GM12878 (cell line): Measurements from ENCODE around the gene SCRN2. TPM values are rescaled to one million over a fixed set of nuclear protein-coding genes. Genes with fewer than 3 reads are reported as not detected.

ENCODE experiments used
- ATAC-seq: fragments of 200-7000 bp; cut with Tn5 transposase; 3 replicates; pipeline ENCODE4 v1.9.1; 2020; ENCODE audit warnings: mild to moderate bottlenecking, moderate library complexity
- BruUV-seq: library from RNA; stranded (reverse); fragments of 400-500 nt; replicated peaks from 2 replicates; lab custom pipeline; 2021; lab: Mats Ljungman, UMichigan
- CTCF ChIA-PET: fragments of 300-600 bp; sonication (Branson Sonifier 250); formaldehyde crosslinking; extraction: SDS; loops from one replicate; lab custom pipeline; 2021; ENCODE audit warnings: inconsistent platforms; lab: Yijun Ruan, JAX
- POLR2A ChIA-PET: fragments of 350-600 bp; formaldehyde crosslinking; extraction: SDS; loops from one replicate; lab custom pipeline; 2021; ENCODE audit warnings: inconsistent platforms; lab: Charles Lee
- RAD21 ChIA-PET: fragments of 300-600 bp; sonication (Branson Sonifier 250); formaldehyde crosslinking; loops from one replicate; lab custom pipeline; 2023; ENCODE audit warnings: antibody characterized with exemption; ENCODE audit not compliant: unreplicated experiment; lab: Charles Lee
- SMC1A ChIA-PET: fragments of 300-600 bp; sonication (Branson Sonifier 250); formaldehyde crosslinking; loops from one replicate; lab custom pipeline; 2023; ENCODE audit not compliant: unreplicated experiment, uncharacterized antibody; lab: Charles Lee
- DNase-seq: peaks from one replicate; pipeline ENCODE4 v3.0.0-alpha.2; 2011; ENCODE audit warnings: low read depth, low spot score
- FAIRE-seq: peaks from 3 replicates; lab custom pipeline; 2011; peaks lifted over from hg19 to GRCh38; lab: Jason Lieb, UNC
- H2AFZ ChIP-seq: 2 replicates; pipeline ENCODE4 v1.6.0; 2011; ENCODE audit warnings: low read depth, low read length, control low read depth; ENCODE audit not compliant: control insufficient read depth
- H3K27ac ChIP-seq: 2 replicates; pipeline ENCODE4 v1.5.1; 2011; ENCODE audit warnings: control low read depth; ENCODE audit not compliant: control insufficient read depth, insufficient read depth
- H3K27me3 ChIP-seq, 2 experiments: replicated peaks in 1 of 2; 2 replicates each; pipeline versions ENCODE4 v1.6.0 to v1.6.1; 2011; ENCODE audit warnings: low read length in 1 of 2; ENCODE audit not compliant: control insufficient read depth in 2 of 2, insufficient read depth in 2 of 2
- H3K36me3 ChIP-seq, 2 experiments: 2 replicates each; pipeline ENCODE4 v1.5.1; 2011; ENCODE audit warnings: low read length in 1 of 2; ENCODE audit not compliant: control insufficient read depth in 2 of 2, insufficient read depth in 2 of 2
- H3K4me1 ChIP-seq: 2 replicates; pipeline ENCODE4 v1.6.1; 2011; ENCODE audit warnings: mild to moderate bottlenecking, low read length, moderate library complexity, mixed read lengths; ENCODE audit not compliant: control insufficient read depth, insufficient read depth
- H3K4me2 ChIP-seq: 2 replicates; pipeline ENCODE4 v1.6.0; 2011; ENCODE audit warnings: control low read depth; ENCODE audit not compliant: control insufficient read depth, insufficient read depth
- H3K4me3 ChIP-seq: fragments of 200-600 bp; sonication (generic); 2 replicates; pipeline ENCODE4 v1.5.1; 2016
- H3K79me2 ChIP-seq: 2 replicates; pipeline ENCODE4 v1.6.0; 2011; ENCODE audit warnings: low read length; ENCODE audit not compliant: control insufficient read depth, insufficient read depth
- H3K9ac ChIP-seq: 2 replicates; pipeline ENCODE4 v1.8.0; 2011; ENCODE audit warnings: low read length, control low read depth, mixed read lengths; ENCODE audit not compliant: control insufficient read depth, insufficient read depth
- H3K9me3 ChIP-seq: replicated peaks from 3 replicates; pipeline ENCODE4 v1.5.1; 2011; ENCODE audit warnings: mild to moderate bottlenecking, low read length; ENCODE audit not compliant: control insufficient read depth, insufficient read depth
- H4K20me1 ChIP-seq: 2 replicates; pipeline ENCODE4 v1.6.0; 2011; ENCODE audit not compliant: control insufficient read depth, insufficient read depth
- ASH2L ChIP-seq: fragments of 300-600, 200-600 bp; sonication (generic); IDR thresholded peaks from 2 replicates; pipeline ENCODE4 v1.6.1; 2017; ENCODE audit warnings: low read depth, mild to moderate bottlenecking, borderline replicate concordance
- CHD2 ChIP-seq: IDR thresholded peaks from 2 replicates; pipeline ENCODE4 v1.6.1; 2011; ENCODE audit warnings: low read depth, low read length, improper control_type of control experiment, borderline replicate concordance
- CHD4 ChIP-seq: fragments of 200-600 bp; sonication (generic); IDR thresholded peaks from 2 replicates; pipeline ENCODE4 v1.6.1; 2016; ENCODE audit warnings: mild to moderate bottlenecking
- ESRRA ChIP-seq: IDR thresholded peaks from 2 replicates; pipeline ENCODE4 v1.6.1; 2012; ENCODE audit warnings: mild to moderate bottlenecking, low read length, improper control_type of control experiment
- FOXK2 ChIP-seq: fragments of 450-650 bp; IDR thresholded peaks from 2 replicates; pipeline ENCODE4 v1.6.1; 2017; ENCODE audit warnings: mild to moderate bottlenecking, moderate library complexity
- GATAD2B ChIP-seq: fragments of 450-650 bp; conservative IDR thresholded peaks from 2 replicates; pipeline ENCODE4 v1.6.1; 2017; ENCODE audit warnings: low read depth, mild to moderate bottlenecking, moderate library complexity
- HDAC6 ChIP-seq: fragments of 200-600 bp; sonication (generic); IDR thresholded peaks from one replicate; pipeline ENCODE4 v1.8.0; 2017; ENCODE audit warnings: antibody characterized with exemption; ENCODE audit not compliant: unreplicated experiment
- HDGF ChIP-seq: fragments of 450-650 bp; IDR thresholded peaks from 2 replicates; pipeline ENCODE4 v1.6.1; 2016; ENCODE audit warnings: antibody characterized with exemption
- JUND ChIP-seq: IDR thresholded peaks from 2 replicates; pipeline ENCODE4 v1.6.1; 2012; ENCODE audit warnings: low read depth, mild to moderate bottlenecking, low read length, improper control_type of control experiment, moderate library complexity
- MTA2 ChIP-seq: fragments of 450-650 bp; IDR thresholded peaks from 2 replicates; pipeline ENCODE4 v1.6.1; 2016; ENCODE audit warnings: low read depth, mild to moderate bottlenecking, moderate library complexity
- MXI1 ChIP-seq: fragments of 150-350 bp; IDR thresholded peaks from 2 replicates; pipeline ENCODE4 v1.6.1; 2011; ENCODE audit warnings: low read depth, mild to moderate bottlenecking, inconsistent platforms, low read length, improper control_type of control experiment
- SMARCA5 ChIP-seq: fragments of 450-650 bp; IDR thresholded peaks from 2 replicates; pipeline ENCODE4 v1.6.1; 2017; ENCODE audit warnings: mild to moderate bottlenecking
- SMC3 ChIP-seq: IDR thresholded peaks from 2 replicates; pipeline ENCODE4 v1.6.1; 2011; ENCODE audit warnings: low read length, improper control_type of control experiment, borderline replicate concordance
- SRF ChIP-seq, 2 experiments: IDR thresholded peaks; 2 replicates each; pipeline ENCODE4 v1.6.1; 2011; ENCODE audit warnings: low read depth in 2 of 2, low read length in 2 of 2, mild to moderate bottlenecking in 1 of 2, moderate library complexity in 1 of 2
- USF2 ChIP-seq: IDR thresholded peaks from 2 replicates; pipeline ENCODE4 v1.6.1; 2011; ENCODE audit warnings: low read depth, low read length, improper control_type of control experiment, borderline replicate concordance
- ZNF24 ChIP-seq: fragments of 450-650 bp; IDR thresholded peaks from 2 replicates; pipeline ENCODE4 v1.6.1; 2017; ENCODE audit warnings: antibody characterized with exemption, mild to moderate bottlenecking
- ZNF592 ChIP-seq: fragments of 450-650 bp; IDR thresholded peaks from 2 replicates; pipeline ENCODE4 v1.6.1; 2017; ENCODE audit warnings: mild to moderate bottlenecking, moderate library complexity
- WGBS: methylation state at CpG from one replicate; pipeline ENCODE4 v1.1.6; 2016; ENCODE audit warnings: low lambda C conversion rate; ENCODE audit not compliant: insufficient replicate concordance, insufficient coverage; ENCODE audit errors: missing lambda C conversion rate; 5-methylcytosine and 5-hydroxymethylcytosine counted together
- in situ Hi-C: fragments of 300-500 bp; cut with MboI; formaldehyde crosslinking; loops from 9 replicates; pipeline ENCODE4 v1.14.3; 2018; ENCODE audit warnings: mixed read lengths
- intact Hi-C: fragments of 100-400 bp; cut with micrococcal nuclease; formaldehyde crosslinking; loops from one replicate; pipeline ENCODE4 v1.14.2; 2022; ENCODE audit not compliant: unreplicated experiment
- polyA plus RNA-seq, 11 experiments: library from polyadenylated mRNA; depleted of rRNA in 4 of 11; unstranded in 6 of 11; stranded (reverse) in 5 of 11; fragments of >200 nt; fragmentation: Nextera tagmentation in 4 of 11; fragmentation: Illumina TruSeq in 1 of 11; extraction: Ambion mirVana in 4 of 11; extraction: Trizol in 1 of 11; gene quantifications; 1 replicate in 1 of 11; 2 replicates in 10 of 11; pipeline versions ENCODE4 v1.2.1 to v1.2.3, GENCODE V29; 2011 to 2016; ENCODE audit warnings: inconsistent platforms in 2 of 11, missing spikeins in 2 of 11, low read depth in 1 of 11
- total RNA-seq, 4 experiments: library from RNA; depleted of rRNA in 3 of 4; stranded (reverse); fragments of >200 nt in 3 of 4; fragmentation: Illumina TruSeq in 1 of 4; extraction: Trizol in 1 of 4; gene quantifications; 2 replicates each; pipeline versions ENCODE4 v1.2.1 to v1.2.3, GENCODE V29; 2013 to 2021
- TF ChIP-seq, protein P1 (sequence below): fragments of 450-650 bp; IDR thresholded peaks from 2 replicates; pipeline ENCODE4 v1.6.1; 2017; ENCODE audit warnings: antibody characterized with exemption, mild to moderate bottlenecking, moderate library complexity

The SCRN2 gene
- total and polyA plus RNA-seq, 10 of the 15 experiments (the other 5 are each of a cell fraction or from before 2014, with no cell fraction given): 0.34 to 33.3 (median 20.1) TPM

DNA sequence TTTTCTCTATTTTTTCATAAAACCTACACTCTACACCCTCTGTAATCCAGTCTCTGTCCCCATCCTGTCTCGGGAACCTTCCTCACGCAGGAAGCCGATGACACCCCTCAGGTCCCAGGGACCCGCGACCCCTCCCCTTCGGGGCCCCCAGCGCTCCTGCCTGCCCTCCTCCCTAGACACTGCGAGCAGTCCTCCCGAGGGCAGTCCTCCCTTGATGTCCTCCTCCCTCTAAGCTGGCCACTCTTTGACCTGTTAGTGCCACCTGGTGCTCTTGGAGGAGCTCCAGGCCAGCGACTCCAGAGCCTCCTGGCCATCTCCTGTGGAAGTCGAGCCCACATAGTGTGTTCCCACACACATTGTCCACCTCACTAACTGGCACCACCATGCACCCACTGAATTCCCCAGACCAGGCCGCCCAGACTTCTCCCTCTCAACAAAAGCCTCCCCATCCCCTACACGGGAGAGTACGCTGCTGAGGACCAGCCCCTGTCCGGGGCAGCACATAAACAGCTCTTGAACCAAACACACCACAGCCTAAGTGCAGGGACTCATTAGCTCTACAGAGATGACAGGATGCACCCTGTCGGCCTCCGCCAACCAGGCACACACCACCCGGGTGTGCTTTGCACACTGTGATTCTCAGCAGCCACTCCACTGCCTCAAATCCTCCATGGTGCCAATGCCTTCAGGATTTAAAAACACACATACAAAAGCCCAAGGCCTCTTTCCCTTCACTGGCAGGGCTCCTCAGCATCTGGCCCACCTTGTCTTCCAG, 28.7 kb downstream of the SCRN2 start:
- CTCF ChIA-PET: no interaction called here
- DNase-seq (no peak), FAIRE-seq (no peak), ATAC-seq (no peak)
- Histone ChIP-seq H3K27me3 (no peaks in the 10 kb centered on the region), H3K4me3 (no peak overlapping the region), H3K36me3 (peaks cover 9 to 11% of the 10 kb centered on the region in 2 experiments; a peak in 3 of 4 replicates), H3K79me2 (no peaks in the 10 kb centered on the region), H4K20me1 (no peaks in the 10 kb centered on the region), H3K27ac (no peak overlapping the region), H2AFZ (no peak overlapping the region), H3K9ac (no peak overlapping the region), H3K4me1 (no peaks in the 10 kb centered on the region), H3K4me2 (no peak overlapping the region), H3K9me3 (no peaks in the 10 kb centered on the region)
- TF ChIP-seq CHD4 (no peak), GATAD2B (no peak), HDAC6 (no peak), CHD2 (no peak), ESRRA (no peak), HDGF (no peak), SMC3 (no peak), MTA2 (no peak), SRF (IDR thresholded peaks at IDR 0.05; ENCODE audit: low read depth in 2 of 2, low read length in 2 of 2) (no peak), MXI1 (no peak), USF2 (no peak), FOXK2 (no peak), ZNF24 (no peak), JUND (no peak), ASH2L (no peak), SMARCA5 (no peak), ZNF592 (no peak)
- TF ChIP-seq, protein P1, sequence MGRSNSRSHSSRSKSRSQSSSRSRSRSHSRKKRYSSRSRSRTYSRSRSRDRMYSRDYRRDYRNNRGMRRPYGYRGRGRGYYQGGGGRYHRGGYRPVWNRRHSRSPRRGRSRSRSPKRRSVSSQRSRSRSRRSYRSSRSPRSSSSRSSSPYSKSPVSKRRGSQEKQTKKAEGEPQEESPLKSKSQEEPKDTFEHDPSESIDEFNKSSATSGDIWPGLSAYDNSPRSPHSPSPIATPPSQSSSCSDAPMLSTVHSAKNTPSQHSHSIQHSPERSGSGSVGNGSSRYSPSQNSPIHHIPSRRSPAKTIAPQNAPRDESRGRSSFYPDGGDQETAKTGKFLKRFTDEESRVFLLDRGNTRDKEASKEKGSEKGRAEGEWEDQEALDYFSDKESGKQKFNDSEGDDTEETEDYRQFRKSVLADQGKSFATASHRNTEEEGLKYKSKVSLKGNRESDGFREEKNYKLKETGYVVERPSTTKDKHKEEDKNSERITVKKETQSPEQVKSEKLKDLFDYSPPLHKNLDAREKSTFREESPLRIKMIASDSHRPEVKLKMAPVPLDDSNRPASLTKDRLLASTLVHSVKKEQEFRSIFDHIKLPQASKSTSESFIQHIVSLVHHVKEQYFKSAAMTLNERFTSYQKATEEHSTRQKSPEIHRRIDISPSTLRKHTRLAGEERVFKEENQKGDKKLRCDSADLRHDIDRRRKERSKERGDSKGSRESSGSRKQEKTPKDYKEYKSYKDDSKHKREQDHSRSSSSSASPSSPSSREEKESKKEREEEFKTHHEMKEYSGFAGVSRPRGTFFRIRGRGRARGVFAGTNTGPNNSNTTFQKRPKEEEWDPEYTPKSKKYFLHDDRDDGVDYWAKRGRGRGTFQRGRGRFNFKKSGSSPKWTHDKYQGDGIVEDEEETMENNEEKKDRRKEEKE: no peak
- POLR2A ChIA-PET: interaction anchor here (0.6 kb wide), 1 partner anchor 41 kb away, joined by 3 read pairs; no protein-coding TSS in a partner anchor
- SMC1A ChIA-PET: no interaction called here
- 89% methylated on average over 16 of the region's 18 CpGs for WGBS
- BruUV-seq: no TSS peak
- in situ Hi-C loops: no loop called here
- intact Hi-C loops: no loop called here
- RAD21 ChIA-PET: no interaction called here
